IMR-90 (cell line): Measurements from ENCODE around the gene LRRC1.

Source experiments
- BHLHE40 ChIP-seq: fragments of 150-350 bp; IDR thresholded peaks from 2 replicates; pipeline ENCODE4 v1.6.1; 2016; ENCODE audit warnings: mild to moderate bottlenecking, low read depth, low read length
- CEBPB ChIP-seq: IDR thresholded peaks from 2 replicates; pipeline ENCODE4 v1.6.1; 2012; ENCODE audit warnings: low read depth, low read length, improper control_type of control experiment
- CHD1 ChIP-seq: IDR thresholded peaks from 2 replicates; pipeline ENCODE4 v1.6.1; 2012; ENCODE audit warnings: low read depth, low read length, improper control_type of control experiment
- CTCF ChIP-seq: conservative IDR thresholded peaks from 2 replicates; pipeline ENCODE4 v1.5.1; 2012; ENCODE audit warnings: mild to moderate bottlenecking, low read depth, low read length, improper control_type of control experiment
- POLR2A ChIP-seq: IDR thresholded peaks from 2 replicates; pipeline ENCODE4 v1.6.1; 2012; ENCODE audit warnings: mild to moderate bottlenecking, low read depth, low read length
- SMC3 ChIP-seq: fragments of 150-350 bp; IDR thresholded peaks from 2 replicates; pipeline ENCODE4 v1.6.1; 2016; ENCODE audit warnings: low read depth, mild to moderate bottlenecking, antibody characterized with exemption, low read length, moderate library complexity

DNA sequence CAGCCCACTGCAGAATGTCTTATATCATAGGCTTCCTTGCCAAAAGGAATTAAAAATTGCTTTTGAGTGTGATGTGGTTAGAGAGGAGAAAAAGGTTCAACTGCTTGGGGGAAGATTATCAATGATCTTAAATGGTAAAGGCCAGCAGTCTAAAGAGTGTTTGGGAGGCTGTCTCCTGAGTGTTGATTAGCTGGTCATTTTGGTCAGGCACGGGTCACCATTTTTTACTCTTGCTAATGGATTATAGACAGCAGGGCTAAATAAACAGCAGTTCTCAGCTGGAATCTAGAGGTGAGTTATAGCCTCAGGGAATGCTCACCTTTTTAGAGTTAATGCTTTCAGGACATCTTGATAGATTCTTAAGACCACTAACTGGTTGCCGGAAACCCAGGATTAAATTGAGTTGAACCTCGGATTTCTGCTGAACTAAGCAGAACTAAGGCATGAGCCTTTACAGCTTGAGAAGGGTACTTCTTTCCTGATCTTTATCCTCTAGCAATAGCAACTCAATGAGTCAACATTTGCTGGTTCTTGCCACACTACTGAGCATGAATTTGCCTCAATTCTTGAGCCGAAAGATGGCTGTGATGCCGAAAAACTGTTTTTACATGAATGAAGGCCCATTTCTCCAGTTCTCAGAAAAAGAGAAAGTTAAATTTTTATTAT, 120.4 kb downstream of the LRRC1 start:
- TF ChIP-seq CTCF: no peak
- TF ChIP-seq SMC3: no peak
- no peak for TF ChIP-seq CHD1
- TF ChIP-seq POLR2A: no peak
- TF ChIP-seq CEBPB: no peak
- TF ChIP-seq BHLHE40: no peak
